Endodermal cell (in vitro differentiated cells): Measurements from ENCODE around the gene ZNF107. TPM values are rescaled to one million over a fixed set of nuclear protein-coding genes. Genes with fewer than 3 reads are reported as not detected.

Experiments used
- DNase-seq: peaks from one replicate; pipeline ENCODE4 v3.0.0-alpha.2; 2017
- H3K27ac ChIP-seq: 2 replicates; pipeline ENCODE4 v1.5.1; 2013; ENCODE audit warnings: mild to moderate bottlenecking, low read depth, low read length, moderate library complexity
- H3K27me3 ChIP-seq: 2 replicates; pipeline ENCODE4 v1.6.1; 2013; ENCODE audit warnings: mild to moderate bottlenecking, low read length, moderate library complexity; ENCODE audit not compliant: insufficient read depth, control insufficient read depth, poor library complexity, severe bottlenecking
- H3K36me3 ChIP-seq: 2 replicates; pipeline ENCODE4 v1.7.0; 2013; ENCODE audit warnings: mild to moderate bottlenecking, low read length, moderate library complexity; ENCODE audit not compliant: control insufficient read depth, insufficient read depth
- H3K4me1 ChIP-seq: one replicate; pipeline ENCODE4 v1.7.0; 2013; ENCODE audit warnings: low read length; ENCODE audit not compliant: control insufficient read depth, insufficient read depth
- H3K4me3 ChIP-seq: 2 replicates; pipeline ENCODE4 v1.5.1; 2013; ENCODE audit warnings: mild to moderate bottlenecking, low read length, moderate library complexity
- H3K9ac ChIP-seq: 2 replicates; pipeline ENCODE4 v1.6.1; 2013; ENCODE audit warnings: mild to moderate bottlenecking, low read length, moderate library complexity; ENCODE audit not compliant: poor library complexity, severe bottlenecking; ENCODE audit errors: extremely low read depth
- H3K9me3 ChIP-seq: 2 replicates; pipeline ENCODE4 v1.6.1; 2013; ENCODE audit warnings: mild to moderate bottlenecking, low read length, moderate library complexity; ENCODE audit not compliant: control insufficient read depth
- H3K27ac Mint-ChIP-seq: 2 replicates; pipeline ENCODE4 v1.8.0; 2020; ENCODE audit warnings: mixed read lengths
- H3K27me3 Mint-ChIP-seq: 2 replicates; pipeline ENCODE4 v1.8.0; 2021; ENCODE audit warnings: mild to moderate bottlenecking, mixed read lengths; ENCODE audit not compliant: insufficient read depth
- H3K36me3 Mint-ChIP-seq: 2 replicates; pipeline ENCODE4 v1.8.0; 2020; ENCODE audit warnings: low read depth, mixed read lengths
- H3K4me1 Mint-ChIP-seq: 2 replicates; pipeline ENCODE4 v1.8.0; 2020; ENCODE audit warnings: mixed read lengths
- H3K4me3 Mint-ChIP-seq: 2 replicates; pipeline ENCODE4 v1.8.0; 2020; ENCODE audit warnings: mild to moderate bottlenecking, moderate library complexity, mixed read lengths
- H3K9me3 Mint-ChIP-seq: 2 replicates; pipeline ENCODE4 v1.8.0; 2020; ENCODE audit warnings: mild to moderate bottlenecking, mixed read lengths
- CTCF ChIP-seq: fragments of 200-600 bp; sonication (generic); conservative IDR thresholded peaks from 2 replicates; pipeline ENCODE4 v1.5.0; 2021; ENCODE audit warnings: antibody characterized with exemption, mild to moderate bottlenecking
- WGBS, 2 experiments: methylation state at CpG; one replicate each; pipeline versions ENCODE4 v1.1.5 to v1.1.7; 2013; ENCODE audit warnings: missing lambda C conversion rate in 2 of 2, mixed read lengths in 1 of 2; ENCODE audit not compliant: insufficient coverage in 1 of 2, insufficient read length in 1 of 2; 5-methylcytosine and 5-hydroxymethylcytosine counted together
- total RNA-seq, 2 donors: library from RNA; stranded (reverse); fragmentation: NEBNext Ultra II Directional in 1 of 2; extraction: Animal tissue kit (Norgen Biotek cat#: 25700) in 1 of 2; gene quantifications; 2 replicates in 1 of 2; 3 replicates in 1 of 2; pipeline ENCODE4 v1.2.1, GENCODE V29; 2021

The ZNF107 gene
- total RNA-seq, 2 donors from 2014 or later = 16.9 to 17.9 TPM

- Mint-ChIP-seq H3K9me3 (peaks cover 76% of the 10 kb centered on the region), H3K4me1 (no peaks in the 10 kb centered on the region), H3K27ac (no peak overlapping the region), H3K36me3 (no peaks in the 10 kb centered on the region), H3K4me3 (no peak overlapping the region), H3K27me3 (peaks cover 1% of the 10 kb centered on the region)
- H3K9ac ChIP-seq = no peak overlapping the region
- H3K27ac ChIP-seq = no peak overlapping the region
- no peak for DNase-seq
- WGBS, 2 experiments = 98 to 100% methylated on average over 1 of the region's 1 CpG
- H3K36me3 ChIP-seq = no peaks in the 10 kb centered on the region
- TF ChIP-seq CTCF = no peak
- peaks cover 19% of the 10 kb centered on the region for H3K9me3 ChIP-seq
- H3K4me1 ChIP-seq = no peaks in the 10 kb centered on the region
- no peak overlapping the region for H3K4me3 ChIP-seq
- no peaks in the 10 kb centered on the region for H3K27me3 ChIP-seq
Measured at GRCh38 chr7:64651203-64651602, 14.7 kb upstream of the ZNF107 start.

- no peak overlapping the region for H3K4me3 Mint-ChIP-seq
- Histone ChIP-seq H3K9ac (no peak overlapping the region), H3K4me1 (no peaks in the 10 kb centered on the region), H3K27me3 (no peaks in the 10 kb centered on the region), H3K36me3 (no peaks in the 10 kb centered on the region), H3K4me3 (no peak overlapping the region), H3K27ac (no peak overlapping the region), H3K9me3 (peaks cover 21% of the 10 kb centered on the region)
- H3K27me3 Mint-ChIP-seq = peaks cover 1% of the 10 kb centered on the region
- H3K27ac Mint-ChIP-seq = no peak overlapping the region
- DNase-seq = no peak
- H3K9me3 Mint-ChIP-seq = peaks cover 81% of the 10 kb centered on the region
- no peaks in the 10 kb centered on the region for H3K4me1 Mint-ChIP-seq
- no peaks in the 10 kb centered on the region for H3K36me3 Mint-ChIP-seq
- no peak for TF ChIP-seq CTCF
- 83 to 84% methylated on average over 4 of the region's 4 CpGs for WGBS, 2 experiments
Measured at GRCh38 chr7:64651632-64652165, 14.2 kb upstream of the ZNF107 start.

DNA sequence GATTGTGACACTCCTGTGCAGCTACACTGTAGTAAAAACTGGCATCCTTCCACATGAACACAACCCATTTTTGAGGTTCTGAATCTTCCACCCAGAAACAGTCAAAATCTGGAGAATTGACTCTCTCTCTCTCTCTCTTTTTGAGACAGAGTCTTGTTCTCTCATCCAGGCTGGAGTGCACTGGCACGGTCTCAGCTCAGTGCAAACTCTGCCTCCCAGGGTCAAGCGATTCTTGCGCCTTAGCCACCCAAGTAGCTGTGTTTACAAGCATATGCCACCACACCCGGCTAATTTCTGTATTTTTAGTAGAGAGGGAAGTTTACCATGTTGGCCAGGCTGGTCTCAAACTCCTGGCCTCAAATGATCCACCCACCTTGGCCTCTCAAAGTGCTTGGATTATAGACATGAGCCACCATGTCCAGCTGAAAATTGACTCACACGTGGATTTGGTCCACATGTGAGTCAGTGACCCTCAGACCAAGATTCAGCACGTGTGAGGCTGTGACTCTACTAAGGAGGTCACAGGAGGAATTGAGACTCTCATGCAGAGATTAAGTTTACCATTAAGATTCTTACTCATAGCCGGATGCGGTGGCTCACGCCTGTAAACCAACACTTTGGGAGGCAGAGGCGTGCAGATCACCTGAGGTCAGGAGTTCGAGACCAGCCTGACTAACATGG lies 12.1 kb upstream of the ZNF107 start:
- H3K4me3 ChIP-seq = no peak overlapping the region
- DNase-seq = no peak
- H3K4me3 Mint-ChIP-seq = no peak overlapping the region
- WGBS, 2 experiments = 66 to 85% methylated on average over 8 to 11 of the region's 11 CpGs
- no peak overlapping the region for H3K27ac ChIP-seq
- H3K4me1 ChIP-seq = no peaks in the 10 kb centered on the region
- peaks cover 1% of the 10 kb centered on the region for H3K27me3 Mint-ChIP-seq
- H3K4me1 Mint-ChIP-seq = no peaks in the 10 kb centered on the region
- H3K36me3 Mint-ChIP-seq = no peaks in the 10 kb centered on the region
- H3K27me3 ChIP-seq = no peaks in the 10 kb centered on the region
- no peak overlapping the region for H3K9ac ChIP-seq
- no peaks in the 10 kb centered on the region for H3K36me3 ChIP-seq
- peaks cover 92% of the 10 kb centered on the region for H3K9me3 Mint-ChIP-seq
- no peak overlapping the region for H3K27ac Mint-ChIP-seq
- H3K9me3 ChIP-seq = peaks cover 21% of the 10 kb centered on the region
- no peak for TF ChIP-seq CTCF
